Prostate gland (tissue), 2 donors: ENCODE results near the gene GPHB5. TPM values are rescaled to one million over a fixed set of nuclear protein-coding genes. Genes with fewer than 3 reads are reported as not detected.

Source experiments
- DNase-seq: peaks from one replicate; pipeline ENCODE4 v3.0.0-alpha.2; 2019; ENCODE audit warnings: low spot score
- H3K27ac ChIP-seq, 2 donors: fragments of 200-600 bp; sonication (generic); 2 replicates each; pipeline ENCODE4 v1.5.1; 2017 to 2019
- H3K27me3 ChIP-seq: fragments of 200-600 bp; sonication (generic); replicated peaks from 2 replicates; pipeline ENCODE4 v1.5.1; 2019; ENCODE audit not compliant: insufficient read depth
- H3K36me3 ChIP-seq, 2 donors: fragments of 200-600 bp; sonication (generic); 1 replicate in 1 of 2; 2 replicates in 1 of 2; pipeline versions ENCODE4 v1.5.1 to v1.8.1; 2017 to 2019
- H3K4me1 ChIP-seq: fragments of 200-600 bp; sonication (generic); replicated peaks from 2 replicates; pipeline ENCODE4 v1.5.1; 2019
- H3K4me3 ChIP-seq, 2 donors: fragments of 200-600 bp; sonication (generic); 2 replicates each; pipeline ENCODE4 v1.5.1; 2017 to 2019
- H3K9me3 ChIP-seq: fragments of 200-600 bp; sonication (generic); 2 replicates; pipeline ENCODE4 v1.5.1; 2017
- POLR2A ChIP-seq: fragments of 450-650 bp; IDR thresholded peaks from one replicate; pipeline ENCODE4 v1.6.1; 2016; ENCODE audit warnings: antibody characterized with exemption, mild to moderate bottlenecking
- POLR2AphosphoS5 ChIP-seq: sonication (generic); formaldehyde crosslinking; IDR thresholded peaks from one replicate; pipeline ENCODE4 v1.6.1; 2017; ENCODE audit warnings: antibody characterized with exemption
- WGBS: methylation state at CpG from one replicate; pipeline ENCODE4 v1.1.5; 2018; 5-methylcytosine and 5-hydroxymethylcytosine counted together
- intact Hi-C: fragments of 100-400 bp; cut with DNase I; formaldehyde crosslinking; loops from one replicate; pipeline ENCODE4 v1.14.2; 2022
- total RNA-seq, 2 donors: library from RNA; depleted of rRNA; stranded (reverse); fragments of >200 nt; gene quantifications; one replicate each; pipeline ENCODE4 v1.1.0, GENCODE V29; 2016
- TF ChIP-seq, protein P1 (sequence below), 4 experiments: fragments of 200-600 bp in 2 of 4; fragments of 450-650 bp in 2 of 4; sonication (generic) in 2 of 4; IDR thresholded peaks; 1 replicate in 3 of 4; 2 replicates in 1 of 4; pipeline ENCODE4 v1.5.1; 2016 to 2019; ENCODE audit warnings: antibody characterized with exemption in 4 of 4, mild to moderate bottlenecking in 2 of 4, moderate library complexity in 2 of 4

Gene GPHB5
- total RNA-seq, 2 donors from 2014 or later = not detected

DNA sequence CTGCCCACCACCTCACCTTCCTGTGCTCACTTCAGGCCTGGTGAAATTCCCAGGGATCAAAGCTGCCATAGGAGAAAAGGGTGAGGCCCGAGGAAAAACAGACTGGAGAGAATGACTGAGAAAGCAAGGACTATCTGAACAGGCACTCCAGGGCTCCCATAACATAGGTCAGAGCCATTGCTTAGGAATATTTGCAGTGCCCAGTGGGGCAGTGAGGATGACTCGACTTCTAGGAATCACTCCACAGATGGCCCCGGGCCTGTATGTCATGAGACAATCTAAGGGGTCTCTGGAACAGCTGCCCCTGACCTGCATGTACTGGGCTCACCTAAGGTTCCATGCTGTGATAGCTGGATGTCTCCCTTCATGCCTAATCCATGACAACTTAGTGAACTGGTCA is 51.6 kb downstream of the GPHB5 start:
- H3K27me3 ChIP-seq = no peaks in the 10 kb centered on the region
- no peaks in the 10 kb centered on the region for H3K36me3 ChIP-seq
- intact Hi-C loops = no loop called here
- H3K4me3 ChIP-seq = no peak overlapping the region
- no peaks in the 10 kb centered on the region for H3K9me3 ChIP-seq
- no peak overlapping the region for H3K27ac ChIP-seq
- WGBS = 91% methylated on average over 3 of the region's 3 CpGs
- DNase-seq = no peak
- no peak for TF ChIP-seq POLR2AphosphoS5
- TF ChIP-seq, protein P1, sequence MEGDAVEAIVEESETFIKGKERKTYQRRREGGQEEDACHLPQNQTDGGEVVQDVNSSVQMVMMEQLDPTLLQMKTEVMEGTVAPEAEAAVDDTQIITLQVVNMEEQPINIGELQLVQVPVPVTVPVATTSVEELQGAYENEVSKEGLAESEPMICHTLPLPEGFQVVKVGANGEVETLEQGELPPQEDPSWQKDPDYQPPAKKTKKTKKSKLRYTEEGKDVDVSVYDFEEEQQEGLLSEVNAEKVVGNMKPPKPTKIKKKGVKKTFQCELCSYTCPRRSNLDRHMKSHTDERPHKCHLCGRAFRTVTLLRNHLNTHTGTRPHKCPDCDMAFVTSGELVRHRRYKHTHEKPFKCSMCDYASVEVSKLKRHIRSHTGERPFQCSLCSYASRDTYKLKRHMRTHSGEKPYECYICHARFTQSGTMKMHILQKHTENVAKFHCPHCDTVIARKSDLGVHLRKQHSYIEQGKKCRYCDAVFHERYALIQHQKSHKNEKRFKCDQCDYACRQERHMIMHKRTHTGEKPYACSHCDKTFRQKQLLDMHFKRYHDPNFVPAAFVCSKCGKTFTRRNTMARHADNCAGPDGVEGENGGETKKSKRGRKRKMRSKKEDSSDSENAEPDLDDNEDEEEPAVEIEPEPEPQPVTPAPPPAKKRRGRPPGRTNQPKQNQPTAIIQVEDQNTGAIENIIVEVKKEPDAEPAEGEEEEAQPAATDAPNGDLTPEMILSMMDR (IDR thresholded peaks at IDR 0.05) = no peak
- TF ChIP-seq POLR2A = no peak
- H3K4me1 ChIP-seq = no peaks in the 10 kb centered on the region

- no peak for DNase-seq
- TF ChIP-seq, protein P1 (IDR thresholded peaks at IDR 0.05) = no peak
- TF ChIP-seq POLR2A = no peak
- TF ChIP-seq POLR2AphosphoS5 = no peak
- no peaks in the 10 kb centered on the region for H3K9me3 ChIP-seq
- H3K4me1 ChIP-seq = no peaks in the 10 kb centered on the region
- intact Hi-C loops = no loop called here
- no peaks in the 10 kb centered on the region for H3K27me3 ChIP-seq
- no peak overlapping the region for H3K27ac ChIP-seq
- WGBS = 76% methylated on average over 1 of the region's 1 CpG
- H3K36me3 ChIP-seq = no peaks in the 10 kb centered on the region
- H3K4me3 ChIP-seq = no peak overlapping the region
These were observed 52.6 kb downstream of the GPHB5 start for GRCh38 chr14:63266106-63266505.

Other genes with a start within 250 kb of the GPHB5 start
- 1 to 10 TPM; 2.5 to 6.6 TPM for gene RHOJ, start 114.5 kb downstream of the GPHB5 start, total RNA-seq
- gene PPP2R5E, start 224.4 kb upstream of the GPHB5 start, total RNA-seq = 10 to 100 TPM; 23.5 to 30.0 TPM